ENCODE measurements around the gene TIGD3. TPM values are rescaled to one million over a fixed set of nuclear protein-coding genes. Genes with fewer than 3 reads are reported as not detected.

The TIGD3 gene
- total and polyA plus RNA-seq, 9 of the 15 experiments (the other 6 are each of a cell fraction or from before 2014, with no cell fraction given) = 0.06 to 1.3 (median 0.56) TPM

DNA sequence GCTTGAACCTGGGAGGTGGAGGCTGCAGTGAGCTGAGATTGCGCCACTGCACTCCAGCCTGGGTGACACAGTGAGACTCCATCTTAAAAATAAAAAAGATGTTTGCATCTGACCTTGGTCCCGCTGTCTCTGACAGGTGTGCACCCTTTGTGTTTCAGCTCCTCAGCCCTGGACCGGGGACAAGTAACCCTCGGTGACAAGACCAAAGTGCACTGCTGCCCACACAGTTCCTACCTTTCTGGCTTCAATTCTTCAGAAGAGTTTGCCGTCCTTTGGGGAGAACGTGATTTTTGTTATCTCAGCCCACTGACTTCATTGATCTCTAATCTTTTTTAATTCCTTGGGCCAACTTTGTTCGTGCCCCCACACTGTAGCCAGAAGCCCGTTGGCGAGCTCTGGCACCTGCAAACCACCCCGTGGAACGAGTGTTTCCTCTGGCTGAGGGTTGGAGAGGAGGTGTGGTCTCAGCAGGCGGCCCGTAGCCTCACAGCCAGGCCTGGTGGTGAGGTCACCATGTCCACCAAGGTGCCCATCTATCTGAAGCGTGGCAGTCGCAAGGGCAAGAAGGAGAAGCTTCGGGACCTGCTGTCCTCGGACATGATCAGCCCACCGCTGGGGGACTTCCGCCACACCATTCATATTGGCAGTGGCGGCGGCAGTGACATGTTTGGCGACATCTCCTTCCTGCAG is 34.0 kb upstream of the TIGD3 start:
- FAIRE-seq (no peak), ATAC-seq (no peak), DNase-seq (ENCODE audit: extremely low read depth in 1 of 4, low spot score in 3 of 4) (no peak)
- Histone ChIP-seq H2AFZ (ENCODE audit: low read depth, low read length) (no peak overlapping the region), H3K36me3 (ENCODE audit: control insufficient read depth, insufficient read depth, low read length) (peaks cover 24% of the 10 kb centered on the region; the same call in 2 of the 3 replicates), H3K4me1 (replicated peaks in 1 of 2; ENCODE audit: control insufficient read depth in 2 of 2, insufficient read depth in 2 of 2, low read length in 2 of 2) (peaks cover 12 to 27% of the 10 kb centered on the region in 2 experiments; a peak in 4 of 5 replicates), H3K9ac (ENCODE audit: insufficient read depth in 1 of 2, low read depth in 2 of 2, low read length in 2 of 2) (no peak overlapping the region), H3K4me2 (ENCODE audit: insufficient read depth, low read length) (no peak overlapping the region), H3K9me1 (ENCODE audit: control insufficient read depth, insufficient read depth, low read length) (no peaks in the 10 kb centered on the region), H3K27me3 (ENCODE audit: control insufficient read depth in 2 of 2, insufficient read depth in 2 of 2, low read length in 2 of 2) (no peaks in the 10 kb centered on the region), H3K79me2 (ENCODE audit: control insufficient read depth, insufficient read depth, low read length) (peaks cover 20% of the 10 kb centered on the region; the same call in 2 of the 3 replicates), H4K20me1 (replicated peaks; ENCODE audit: control insufficient read depth, insufficient read depth, low read length) (0 out of 2 replicates have a peak, but pooled peaks cover 3% of the 10 kb centered on the region), H3K27ac (ENCODE audit: extremely low read depth, low read depth, low read length) (no peak overlapping the region), H3K9me3 (replicated peaks; ENCODE audit: control insufficient read depth, insufficient read depth, low read depth, low read length) (no peaks in the 10 kb centered on the region), H3K4me3 (no peak overlapping the region)
- in situ Hi-C loops (cut with MboI) = no loop called here
- ChIA-PET CTCF (ENCODE audit: low intra/inter-chr PET ratio) (no interaction called here), POLR2A (interaction anchor here (0.6 to 1.2 kb wide), 3 partner anchors 11 to 61 kb away, joined by 3 read pairs; partner anchors contain the start of gene POLA2)
- TF ChIP-seq GTF2B (IDR thresholded peaks at IDR 0.05; ENCODE audit: extremely low read depth, insufficient read length) (no peak), CHD1 (IDR thresholded peaks at IDR 0.05; ENCODE audit: low read length) (no peak), ZZZ3 (IDR thresholded peaks at IDR 0.05) (no peak), CHD4 (IDR thresholded peaks at IDR 0.05; ENCODE audit: insufficient read depth, insufficient replicate concordance, low read depth, low read length, poor library complexity, severe bottlenecking) (no peak), ZNF224 (CRISPR knock-in tag; IDR thresholded peaks at IDR 0.05) (no peak), ZEB2 (IDR thresholded peaks at IDR 0.05) (no peak), ZBTB2 (IDR thresholded peaks at IDR 0.05) (no peak), ESRRB (CRISPR knock-in tag; IDR thresholded peaks at IDR 0.05; ENCODE audit: borderline replicate concordance) (no peak), TRIM28 (IDR thresholded peaks at IDR 0.05) (no peak), KLF1 (tag; IDR thresholded peaks at IDR 0.05) (no peak), ZNF232 (CRISPR knock-in tag; IDR thresholded peaks at IDR 0.05) (no peak), FOXK1 (CRISPR knock-in tag; IDR thresholded peaks at IDR 0.05; ENCODE audit: borderline replicate concordance) (no peak), THRAP3 (IDR thresholded peaks at IDR 0.05; ENCODE audit: borderline replicate concordance) (no peak)
- TF ChIP-seq, protein P1, sequence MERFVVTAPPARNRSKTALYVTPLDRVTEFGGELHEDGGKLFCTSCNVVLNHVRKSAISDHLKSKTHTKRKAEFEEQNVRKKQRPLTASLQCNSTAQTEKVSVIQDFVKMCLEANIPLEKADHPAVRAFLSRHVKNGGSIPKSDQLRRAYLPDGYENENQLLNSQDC (CRISPR knock-in tag; IDR thresholded peaks at IDR 0.05) = no peak
- TF ChIP-seq, protein P2, sequence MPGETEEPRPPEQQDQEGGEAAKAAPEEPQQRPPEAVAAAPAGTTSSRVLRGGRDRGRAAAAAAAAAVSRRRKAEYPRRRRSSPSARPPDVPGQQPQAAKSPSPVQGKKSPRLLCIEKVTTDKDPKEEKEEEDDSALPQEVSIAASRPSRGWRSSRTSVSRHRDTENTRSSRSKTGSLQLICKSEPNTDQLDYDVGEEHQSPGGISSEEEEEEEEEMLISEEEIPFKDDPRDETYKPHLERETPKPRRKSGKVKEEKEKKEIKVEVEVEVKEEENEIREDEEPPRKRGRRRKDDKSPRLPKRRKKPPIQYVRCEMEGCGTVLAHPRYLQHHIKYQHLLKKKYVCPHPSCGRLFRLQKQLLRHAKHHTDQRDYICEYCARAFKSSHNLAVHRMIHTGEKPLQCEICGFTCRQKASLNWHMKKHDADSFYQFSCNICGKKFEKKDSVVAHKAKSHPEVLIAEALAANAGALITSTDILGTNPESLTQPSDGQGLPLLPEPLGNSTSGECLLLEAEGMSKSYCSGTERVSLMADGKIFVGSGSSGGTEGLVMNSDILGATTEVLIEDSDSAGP (CRISPR knock-in tag; IDR thresholded peaks at IDR 0.05) = no peak
- WGBS (ENCODE audit: insufficient coverage, low coverage, missing lambda C conversion rate) = 86% methylated on average over 19 of the region's 22 CpGs
- intact Hi-C loops (cut with micrococcal nuclease) = no loop called here
- no TSS peak for BruUV-seq (replicated peaks)
